Immature natural killer cell (primary cell): ENCODE measurements around the gene FANCC. TPM values are rescaled to one million over a fixed set of nuclear protein-coding genes. Genes with fewer than 3 reads are reported as not detected.

Experiments
- DNase-seq, 3 donors: peaks; one replicate each; pipeline ENCODE4 v3.0.0; 2022; ENCODE audit warnings: mixed read lengths in 1 of 3
- H3K27ac Mint-ChIP-seq, 6 donors: one replicate each; pipeline ENCODE4 v1.8.0; 2020; ENCODE audit warnings: mixed read lengths in 6 of 6, mild to moderate bottlenecking in 5 of 6, inconsistent platforms in 4 of 6, moderate library complexity in 3 of 6
- H3K27me3 Mint-ChIP-seq, 3 donors: one replicate each; pipeline ENCODE4 v1.8.0; 2020 to 2021; ENCODE audit warnings: low read depth in 3 of 3, mild to moderate bottlenecking in 3 of 3, mixed read lengths in 3 of 3, moderate library complexity in 3 of 3, inconsistent platforms in 1 of 3
- H3K36me3 Mint-ChIP-seq, 3 donors: one replicate each; pipeline ENCODE4 v1.8.0; 2020; ENCODE audit warnings: mixed read lengths in 3 of 3, inconsistent platforms in 2 of 3, mild to moderate bottlenecking in 2 of 3
- H3K4me1 Mint-ChIP-seq, 2 donors: one replicate each; pipeline ENCODE4 v1.8.0; 2020; ENCODE audit warnings: inconsistent platforms in 2 of 2, mild to moderate bottlenecking in 2 of 2, mixed read lengths in 2 of 2, moderate library complexity in 1 of 2
- H3K4me3 Mint-ChIP-seq, 5 donors: one replicate each; pipeline ENCODE4 v1.8.0; 2020; ENCODE audit warnings: mild to moderate bottlenecking in 5 of 5, mixed read lengths in 5 of 5, inconsistent platforms in 3 of 5, moderate library complexity in 3 of 5
- H3K9me3 Mint-ChIP-seq, 6 donors: one replicate each; pipeline ENCODE4 v1.8.0; 2020; ENCODE audit warnings: mild to moderate bottlenecking in 6 of 6, mixed read lengths in 6 of 6, inconsistent platforms in 4 of 6, moderate library complexity in 3 of 6
- polyA plus RNA-seq, 3 donors: library from polyadenylated mRNA; unstranded; fragments of 300-500 nt; fragmentation: Illumina TruSeq; gene quantifications; one replicate each; pipeline ENCODE4 v1.2.3, GENCODE V29; 2021

Gene FANCC
- polyA plus RNA-seq, 3 donors from 2014 or later = 2.4 to 3.4 (median 3.3) TPM

- H3K27me3 Mint-ChIP-seq = peaks cover 0 to 4% (median 2%) of the 10 kb centered on the region in 3 donors
- DNase-seq = no peak
- no peak overlapping the region for H3K27ac Mint-ChIP-seq
- no peaks in the 10 kb centered on the region for H3K4me1 Mint-ChIP-seq
- H3K36me3 Mint-ChIP-seq = no peaks in the 10 kb centered on the region
- no peak overlapping the region for H3K4me3 Mint-ChIP-seq
- no peaks in the 10 kb centered on the region for H3K9me3 Mint-ChIP-seq
Observed at GRCh38 chr9:95201206-95201605, 116.3 kb downstream of the FANCC start.

- Mint-ChIP-seq H3K4me3 (no peak overlapping the region), H3K27ac (no peak overlapping the region), H3K9me3 (no peaks in the 10 kb centered on the region), H3K36me3 (no peaks in the 10 kb centered on the region), H3K4me1 (no peaks in the 10 kb centered on the region), H3K27me3 (peaks cover 0 to 2% (median 0%) of the 10 kb centered on the region in 3 donors)
- DNase-seq = no peak
Observed at GRCh38 chr9:95197692-95198271, 119.7 kb downstream of the FANCC start.

GRCh38 chr9:95193480-95193879 lies 124.0 kb downstream of the FANCC start:
- Mint-ChIP-seq H3K27ac (no peak overlapping the region), H3K36me3 (no peaks in the 10 kb centered on the region), H3K4me1 (peaks cover 21 to 23% of the 10 kb centered on the region in 2 donors), H3K4me3 (no peak overlapping the region), H3K27me3 (peaks cover 0 to 5% (median 0%) of the 10 kb centered on the region in 3 donors), H3K9me3 (no peaks in the 10 kb centered on the region)
- no peak for DNase-seq

GRCh38 chr9:95193067-95193466 lies 124.4 kb downstream of the FANCC start:
- Mint-ChIP-seq H3K4me3 (no peak overlapping the region), H3K4me1 (peaks cover 25 to 27% of the 10 kb centered on the region in 2 donors), H3K27ac (no peak overlapping the region), H3K27me3 (peaks cover 0 to 5% (median 0%) of the 10 kb centered on the region in 3 donors), H3K9me3 (no peaks in the 10 kb centered on the region), H3K36me3 (no peaks in the 10 kb centered on the region)
- no peak for DNase-seq

GRCh38 chr9:95192631-95193030 lies 124.9 kb downstream of the FANCC start:
- no peak overlapping the region for H3K27ac Mint-ChIP-seq

GRCh38 chr9:95190413-95190812 lies 127.1 kb downstream of the FANCC start:
- peaks cover 0 to 2% (median 0%) of the 10 kb centered on the region in 3 donors for H3K36me3 Mint-ChIP-seq
- peaks cover 30 to 31% of the 10 kb centered on the region in 2 donors for H3K4me1 Mint-ChIP-seq
- H3K27ac Mint-ChIP-seq = peak overlapping the region in 5 of 6 donors; percentile 2 to 83 (median 65)
- no peaks in the 10 kb centered on the region for H3K9me3 Mint-ChIP-seq
- H3K4me3 Mint-ChIP-seq = peak overlapping the region in 3 of 5 donors; percentile 8 to 70 (median 36)
- peaks cover 0 to 3% (median 0%) of the 10 kb centered on the region in 3 donors for H3K27me3 Mint-ChIP-seq
- no peak for DNase-seq

More at GRCh38 chr9:95192631-95193030, 124.9 kb downstream of the FANCC start:
- Mint-ChIP-seq H3K4me3 (no peak overlapping the region), H3K27me3 (peaks cover 0 to 4% (median 0%) of the 10 kb centered on the region in 3 donors), H3K36me3 (no peaks in the 10 kb centered on the region), H3K4me1 (peaks cover 28 to 30% of the 10 kb centered on the region in 2 donors), H3K9me3 (no peaks in the 10 kb centered on the region)
- no peak for DNase-seq

- H3K9me3 Mint-ChIP-seq = no peaks in the 10 kb centered on the region
- peaks cover 0 to 3% (median 0%) of the 10 kb centered on the region in 3 donors for H3K27me3 Mint-ChIP-seq
- H3K36me3 Mint-ChIP-seq = peaks cover 0 to 3% (median 0%) of the 10 kb centered on the region in 3 donors
- DNase-seq = no peak
- H3K4me1 Mint-ChIP-seq = peaks cover 30 to 31% of the 10 kb centered on the region in 2 donors
- peak overlapping the region; percentile 12 to 70 (median 23) for H3K4me3 Mint-ChIP-seq
- H3K27ac Mint-ChIP-seq = peak overlapping the region in 5 of 6 donors; percentile 35 to 70 (median 45)
Observed at GRCh38 chr9:95189251-95190098, 128.0 kb downstream of the FANCC start.

GRCh38 chr9:95188459-95188858 lies 129.1 kb downstream of the FANCC start:
- Mint-ChIP-seq H3K27ac (peak overlapping the region in 5 of 6 donors; percentile 12 to 70 (median 29)), H3K36me3 (peaks cover 0 to 3% (median 0%) of the 10 kb centered on the region in 3 donors), H3K9me3 (no peaks in the 10 kb centered on the region), H3K4me1 (peaks cover 30 to 31% of the 10 kb centered on the region in 2 donors), H3K27me3 (peaks cover 0 to 3% (median 0%) of the 10 kb centered on the region in 3 donors), H3K4me3 (peak overlapping the region in 3 of 5 donors; percentile 58 to 70 (median 64))
- DNase-seq = no peak

- DNase-seq = no peak
- H3K4me3 Mint-ChIP-seq = no peak overlapping the region
- H3K4me1 Mint-ChIP-seq = peaks cover 30 to 31% of the 10 kb centered on the region in 2 donors
- no peaks in the 10 kb centered on the region for H3K9me3 Mint-ChIP-seq
- H3K27me3 Mint-ChIP-seq = peaks cover 0 to 3% (median 0%) of the 10 kb centered on the region in 3 donors
- peaks cover 0 to 3% (median 0%) of the 10 kb centered on the region in 3 donors for H3K36me3 Mint-ChIP-seq
- H3K27ac Mint-ChIP-seq = peak overlapping the region in 1 of 6 donors; percentile 47
Observed at GRCh38 chr9:95185956-95186355, 131.6 kb downstream of the FANCC start.

- no peak overlapping the region for H3K4me3 Mint-ChIP-seq
- DNase-seq = no peak
- peaks cover 0 to 3% (median 0%) of the 10 kb centered on the region in 3 donors for H3K36me3 Mint-ChIP-seq
- H3K4me1 Mint-ChIP-seq = peaks cover 3 to 5% of the 10 kb centered on the region in 2 donors
- H3K27ac Mint-ChIP-seq = no peak overlapping the region
- H3K9me3 Mint-ChIP-seq = no peaks in the 10 kb centered on the region
- no peaks in the 10 kb centered on the region for H3K27me3 Mint-ChIP-seq
Observed at GRCh38 chr9:95182854-95183563, 134.5 kb downstream of the FANCC start.

GRCh38 chr9:95181835-95182234 lies 135.7 kb downstream of the FANCC start:
- no peak for DNase-seq
- Mint-ChIP-seq H3K36me3 (peaks cover 0 to 3% (median 0%) of the 10 kb centered on the region in 3 donors), H3K9me3 (no peaks in the 10 kb centered on the region), H3K27ac (no peak overlapping the region), H3K27me3 (no peaks in the 10 kb centered on the region), H3K4me1 (peaks cover 0 to 3% of the 10 kb centered on the region in 2 donors), H3K4me3 (no peak overlapping the region)

- peaks cover 0 to 3% (median 0%) of the 10 kb centered on the region in 3 donors for H3K36me3 Mint-ChIP-seq
Observed at GRCh38 chr9:95181226-95181818, 136.2 kb downstream of the FANCC start.

GRCh38 chr9:95177617-95178016 lies 139.9 kb downstream of the FANCC start:
- H3K9me3 Mint-ChIP-seq = no peaks in the 10 kb centered on the region
- no peaks in the 10 kb centered on the region for H3K4me1 Mint-ChIP-seq
- H3K36me3 Mint-ChIP-seq = no peaks in the 10 kb centered on the region
- H3K4me3 Mint-ChIP-seq = no peak overlapping the region
- H3K27me3 Mint-ChIP-seq = no peaks in the 10 kb centered on the region
- H3K27ac Mint-ChIP-seq = no peak overlapping the region
- no peak for DNase-seq

More at GRCh38 chr9:95181226-95181818, 136.2 kb downstream of the FANCC start:
- DNase-seq = peak in 1 of 3 donors; percentile 12
- Mint-ChIP-seq H3K27me3 (no peaks in the 10 kb centered on the region), H3K4me1 (peaks cover 0 to 3% of the 10 kb centered on the region in 2 donors), H3K4me3 (no peak overlapping the region), H3K27ac (no peak overlapping the region), H3K9me3 (no peaks in the 10 kb centered on the region)
